Astrocyte of the spinal cord (primary cell): ENCODE results near the gene BRCC3.

Experiments used
- DNase-seq: peaks from one replicate; pipeline ENCODE4 v3.0.0; 2011; ENCODE audit warnings: low read depth, low spot score
- H3K4me3 ChIP-seq: 2 replicates; pipeline ENCODE4 v1.5.1; 2011; ENCODE audit warnings: low read depth, mild to moderate bottlenecking, low read length, moderate library complexity
- CTCF ChIP-seq: IDR thresholded peaks from 2 replicates; pipeline ENCODE4 v1.5.1; 2012; ENCODE audit warnings: low read depth, mild to moderate bottlenecking, low read length, inconsistent platforms
- in situ Hi-C: cut with HindIII; loops from 2 replicates; pipeline ENCODE4 v1.10.0; 2017; ENCODE audit warnings: low sequenced_read_pairs

Gene BRCC3

GRCh38 chrX:155105919-155106318, 34.6 kb downstream of the BRCC3 start:
- no peak for DNase-seq
- in situ Hi-C loops = no loop called here
- no peak overlapping the region for H3K4me3 ChIP-seq
- TF ChIP-seq CTCF = no peak

GRCh38 chrX:155108427-155108826, 37.1 kb downstream of the BRCC3 start:
- no peak for DNase-seq
- in situ Hi-C loops = no loop called here
- TF ChIP-seq CTCF = no peak
- no peak overlapping the region for H3K4me3 ChIP-seq

- no peak for TF ChIP-seq CTCF
- in situ Hi-C loops = no loop called here
- no peak for DNase-seq
- H3K4me3 ChIP-seq = no peak overlapping the region
Measured at GRCh38 chrX:155112171-155112570, 40.9 kb downstream of the BRCC3 start.

GRCh38 chrX:155113097-155113496, 41.8 kb downstream of the BRCC3 start:
- in situ Hi-C loops = no loop called here
- no peak for TF ChIP-seq CTCF
- no peak overlapping the region for H3K4me3 ChIP-seq
- DNase-seq = no peak

GRCh38 chrX:155115174-155115819, 44.0 kb downstream of the BRCC3 start:
- no peak for DNase-seq
- no peak overlapping the region for H3K4me3 ChIP-seq
- in situ Hi-C loops = no loop called here
- no peak for TF ChIP-seq CTCF

GRCh38 chrX:155127465-155127864, 56.2 kb downstream of the BRCC3 start:
- TF ChIP-seq CTCF = no peak
- in situ Hi-C loops = no loop called here
- DNase-seq = no peak
- H3K4me3 ChIP-seq = no peak overlapping the region
